ENCODE measurements around the gene SNX20.
A peak's percentile ranks its signal among the peaks of the same experiment; 100 is the strongest.

SNX20 gene

GRCh38 chr16:50702725-50703124, 21.6 kb upstream of the SNX20 start:
- DNase-seq, result no peak

DNA sequence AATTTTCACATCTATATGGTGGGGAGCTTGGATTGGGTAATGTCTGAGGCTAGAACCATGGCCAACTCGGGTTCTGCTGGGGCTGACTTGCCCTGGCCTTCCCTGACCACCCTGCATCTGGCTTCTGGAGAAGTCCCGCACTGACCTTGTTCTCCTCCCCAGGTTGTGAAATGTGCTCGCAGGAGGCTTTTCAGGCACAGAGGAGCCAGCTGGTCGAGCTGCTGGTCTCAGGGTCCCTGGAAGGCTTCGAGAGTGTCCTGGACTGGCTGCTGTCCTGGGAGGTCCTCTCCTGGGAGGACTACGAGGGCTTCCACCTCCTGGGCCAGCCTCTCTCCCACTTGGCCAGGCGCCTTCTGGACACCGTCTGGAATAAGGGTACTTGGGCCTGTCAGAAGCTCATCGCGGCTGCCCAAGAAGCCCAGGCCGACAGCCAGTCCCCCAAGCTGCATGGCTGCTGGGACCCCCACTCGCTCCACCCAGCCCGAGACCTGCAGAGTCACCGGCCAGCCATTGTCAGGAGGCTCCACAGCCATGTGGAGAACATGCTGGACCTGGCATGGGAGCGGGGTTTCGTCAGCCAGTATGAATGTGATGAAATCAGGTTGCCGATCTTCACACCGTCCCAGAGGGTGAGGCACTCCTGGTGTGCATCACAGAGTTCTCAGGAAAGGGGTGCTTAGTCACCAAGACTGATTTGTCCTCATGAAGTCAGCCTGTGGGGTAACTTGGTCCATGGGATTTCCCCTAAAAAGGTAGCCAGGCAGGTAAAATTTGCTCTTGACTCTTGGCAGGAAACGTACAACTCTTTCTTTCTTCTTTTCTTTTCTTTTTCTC, 18.4 kb upstream of the SNX20 start:
- DNase-seq, result peak; percentile 76

DNA sequence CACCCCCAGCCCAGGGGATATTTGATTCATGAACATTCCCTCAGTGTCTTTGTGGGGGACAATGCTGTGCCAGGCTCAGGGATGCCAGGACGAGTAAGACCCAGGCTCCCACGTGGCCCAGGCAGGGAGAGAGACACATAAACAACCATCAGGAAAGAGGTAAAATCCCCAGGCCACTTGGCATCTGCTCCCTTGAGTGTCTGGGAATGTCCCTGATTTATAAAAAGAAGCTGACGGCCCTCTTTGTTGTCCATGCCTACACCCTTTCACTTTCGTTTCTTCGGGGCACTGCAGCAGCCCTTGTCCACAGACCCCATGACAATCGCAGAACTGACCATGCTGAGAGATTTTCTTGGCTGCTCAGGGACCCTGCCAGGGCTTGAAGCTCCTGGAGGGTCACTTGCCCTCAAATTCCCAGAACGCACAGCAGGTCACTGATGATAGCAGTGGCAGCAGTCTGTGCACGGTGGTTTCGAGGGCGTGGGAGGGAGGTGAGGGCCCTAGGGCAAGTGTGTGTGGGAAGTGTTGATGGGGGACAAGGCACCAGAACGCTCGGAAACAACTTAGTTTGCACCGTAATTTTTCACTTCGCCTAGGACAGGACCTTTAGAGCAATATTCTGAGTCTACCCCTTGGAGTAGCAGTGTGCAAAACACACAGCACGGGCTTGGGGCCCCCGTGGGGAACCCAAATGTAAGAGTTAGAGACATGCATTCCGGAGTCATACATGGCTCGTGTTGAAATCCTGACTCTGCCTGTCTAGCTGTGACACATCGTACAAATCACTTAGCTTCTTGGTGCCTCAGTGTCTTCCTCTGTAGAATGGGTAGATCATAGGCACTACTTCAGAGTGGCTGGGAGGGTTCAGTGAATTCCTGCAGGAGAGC, 17.0 kb upstream of the SNX20 start:
- peak; percentile 55 for DNase-seq

- DNase-seq, result no peak
Observed at GRCh38 chr16:50697421-50697715, 16.3 kb upstream of the SNX20 start.

DNA sequence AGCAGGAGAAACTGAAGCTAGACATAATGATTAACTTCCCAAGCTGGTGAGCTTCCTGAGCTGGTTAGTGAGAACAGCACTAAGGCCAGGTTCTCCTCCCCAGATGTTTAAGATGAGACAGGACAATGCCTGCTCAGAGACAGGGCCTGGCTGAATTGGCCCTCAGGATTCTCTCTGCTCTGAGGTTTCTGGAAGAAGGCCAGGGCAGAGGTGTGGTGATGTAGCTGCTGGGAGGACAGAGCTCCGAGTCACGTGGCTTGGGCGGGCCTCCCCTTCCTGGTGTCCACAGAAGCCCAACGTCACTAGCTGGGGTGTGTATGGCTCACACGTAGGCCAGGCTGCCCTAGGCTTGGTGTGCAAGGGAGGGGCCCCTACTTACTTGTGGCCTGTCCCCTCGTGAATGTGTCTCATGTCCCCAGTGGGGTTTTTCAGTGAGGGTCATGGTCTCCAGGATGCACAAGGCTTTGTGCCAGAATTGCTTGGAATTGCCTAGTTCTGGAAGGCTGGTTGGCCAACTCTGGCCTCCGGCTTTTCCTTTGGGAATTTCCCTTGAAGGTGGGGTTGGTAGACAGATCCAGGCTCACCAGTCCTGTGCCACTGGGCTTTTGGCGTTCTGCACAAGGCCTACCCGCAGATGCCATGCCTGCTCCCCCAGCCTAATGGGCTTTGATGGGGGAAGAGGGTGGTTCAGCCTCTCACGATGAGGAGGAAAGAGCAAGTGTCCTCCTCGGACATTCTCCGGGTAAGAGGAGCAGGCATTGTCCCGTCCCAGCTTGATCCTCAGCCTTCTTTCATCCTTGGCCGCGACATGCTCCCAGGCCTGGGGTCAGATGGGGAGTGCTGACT, 15.7 kb upstream of the SNX20 start:
- peak; percentile 70 for DNase-seq

GRCh38 chr16:50696126-50696525, 15.0 kb upstream of the SNX20 start:
- no peak for DNase-seq

DNA sequence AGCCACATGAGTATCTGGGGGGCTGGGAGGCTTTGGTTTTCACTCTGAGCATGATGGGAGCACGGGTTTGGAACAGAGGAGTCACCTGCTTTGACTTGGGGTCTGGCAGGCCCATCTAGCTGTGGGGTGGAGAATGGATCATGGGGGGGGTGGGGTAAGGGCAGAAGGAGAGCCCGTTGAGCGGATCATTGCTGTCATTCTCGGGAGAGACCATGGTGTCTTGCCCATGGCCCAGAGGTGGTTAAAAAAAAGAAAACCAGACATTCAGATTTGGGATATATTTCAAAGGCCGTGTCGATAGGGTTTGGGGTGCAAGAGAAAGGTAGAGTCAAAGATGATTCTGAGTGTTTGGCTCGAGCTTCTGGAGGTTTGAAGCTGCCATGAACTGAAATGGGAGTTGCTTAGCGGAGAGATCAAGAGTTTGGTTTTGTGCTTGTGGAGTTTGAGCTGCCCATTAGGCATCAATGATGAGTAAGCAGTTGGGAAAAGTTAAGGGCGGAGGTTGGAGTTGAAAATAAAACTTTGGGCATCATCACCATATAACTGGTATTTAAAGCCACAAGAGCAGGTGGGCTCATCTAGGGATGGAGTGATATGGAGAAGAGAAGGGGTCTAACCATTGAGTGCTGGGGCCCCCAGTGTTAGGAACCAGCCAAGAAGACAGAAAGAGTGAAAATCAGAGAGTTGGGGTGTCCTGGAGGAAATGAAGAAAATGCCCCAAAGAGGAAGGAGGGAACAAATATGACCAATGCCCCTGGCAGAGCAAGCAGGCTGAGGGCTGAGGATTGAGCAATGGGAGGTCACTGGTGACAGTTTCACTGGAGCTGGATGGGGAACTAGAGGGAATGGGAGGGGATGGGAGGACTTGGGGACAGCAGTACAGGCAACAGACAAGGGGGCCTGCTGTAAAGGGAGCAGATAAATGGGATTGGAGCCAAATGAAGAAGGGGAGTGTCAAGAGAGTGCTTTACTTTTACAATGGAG, 14.2 kb upstream of the SNX20 start:
- DNase-seq, result no peak

DNA sequence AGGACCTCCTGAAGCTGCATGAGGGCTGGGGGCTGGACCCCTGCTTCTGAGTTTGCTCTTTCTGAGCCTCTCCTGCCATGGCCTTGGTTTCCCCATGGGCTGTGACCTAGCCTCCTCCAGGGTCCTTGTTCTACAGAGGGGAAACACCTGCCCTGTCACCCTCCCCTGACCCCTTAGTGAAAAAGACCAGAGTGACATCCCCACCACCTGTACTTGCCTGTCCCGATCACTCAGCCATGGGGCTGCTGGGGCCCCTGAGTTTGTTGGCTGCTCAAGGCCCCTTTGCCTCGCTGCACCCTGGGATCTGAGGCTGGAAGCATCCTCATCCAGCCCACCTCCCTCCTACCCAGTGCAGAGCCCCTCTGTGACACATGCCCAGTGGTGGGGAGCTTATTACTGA, 13.1 kb upstream of the SNX20 start:
- no peak for DNase-seq

DNA sequence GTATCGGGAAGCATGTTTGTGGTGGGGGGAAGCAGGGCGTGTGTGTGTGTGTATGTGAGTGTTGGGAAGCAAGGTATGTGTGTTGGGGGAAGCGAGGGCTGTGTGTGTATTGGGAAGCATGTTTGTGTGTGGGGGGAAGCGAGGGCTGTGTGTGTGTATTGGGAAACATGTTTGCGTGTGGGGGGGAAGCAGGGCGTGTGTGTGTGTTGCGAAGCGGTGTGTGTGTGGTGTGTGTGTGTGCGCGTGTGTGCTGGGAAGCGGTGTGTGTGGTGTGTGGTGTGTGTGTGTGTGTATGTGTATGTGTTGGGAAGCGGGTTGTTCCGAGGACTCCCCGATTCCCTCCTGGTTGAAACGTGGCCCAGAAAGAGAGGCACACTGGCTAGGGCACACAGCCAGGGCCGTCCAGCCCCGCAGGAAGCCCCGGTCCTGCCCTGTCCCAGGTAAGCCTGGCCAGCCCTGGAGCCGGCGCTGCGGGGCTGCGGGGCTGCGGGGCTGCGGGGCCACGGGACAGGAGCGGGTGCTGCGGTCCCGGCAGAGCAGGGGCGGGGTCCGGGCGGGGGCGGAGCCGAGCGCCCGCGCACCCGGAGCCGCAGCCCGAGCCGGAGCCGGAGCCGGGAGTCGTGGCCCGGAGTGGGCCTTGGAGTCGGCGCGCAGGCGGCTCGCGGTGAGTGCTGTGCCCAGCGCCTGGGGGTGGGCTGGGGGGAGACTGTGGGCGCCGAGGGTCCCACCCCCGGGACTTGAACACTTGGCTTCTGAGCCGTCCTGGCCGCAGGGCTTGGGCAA, 12.1 kb upstream of the SNX20 start, which contains the start of gene NOD2:
Gene NOD2, plus strand, starts transcription at position 608 of the 783 bp plus-strand sequence. CDS start 5,890 bp downstream, outside the sequence.
- peak; percentile 38 for DNase-seq

DNA sequence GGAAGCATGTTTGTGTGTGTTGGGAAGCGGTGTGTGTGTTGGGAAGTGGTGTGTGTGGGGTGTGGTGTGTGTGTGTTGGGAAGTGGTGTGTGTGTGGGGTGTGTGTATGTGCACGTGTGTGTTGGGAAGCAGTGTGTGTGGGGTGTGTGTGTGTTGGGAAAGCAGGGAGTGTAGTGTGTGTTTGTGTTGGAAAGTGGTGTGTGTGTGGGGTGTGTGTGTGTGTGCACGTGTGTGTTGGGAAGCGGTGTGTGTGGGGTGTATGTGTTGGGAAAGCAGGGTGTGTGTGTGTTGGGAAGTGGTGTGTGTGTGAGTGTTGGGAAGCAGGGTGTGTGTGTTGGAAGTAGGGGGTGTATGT, 11.5 kb upstream of the SNX20 start:
- no peak for DNase-seq

DNA sequence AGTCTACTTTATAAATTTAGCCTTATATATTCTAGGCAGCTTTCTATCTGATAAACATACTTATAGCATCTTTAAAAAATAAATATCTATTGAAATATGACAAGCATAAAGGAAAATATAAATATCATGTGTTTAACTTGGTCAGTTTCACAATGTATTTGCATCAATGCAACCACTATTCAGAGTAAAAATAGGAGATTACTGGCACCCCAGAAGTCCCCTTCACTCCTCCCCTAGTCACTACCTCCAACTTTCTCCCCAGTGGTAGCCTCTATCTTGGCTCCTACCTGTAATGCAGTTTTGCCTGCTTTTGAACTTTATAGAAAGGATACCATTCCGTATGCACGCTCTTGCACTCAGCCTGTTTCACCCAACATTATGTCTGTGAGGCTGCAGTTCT, 9.1 kb upstream of the SNX20 start:
- no peak for DNase-seq

GRCh38 chr16:50688867-50689266, 7.8 kb upstream of the SNX20 start:
- DNase-seq, result no peak

GRCh38 chr16:50688083-50688482, 7.0 kb upstream of the SNX20 start:
- DNase-seq, result no peak

GRCh38 chr16:50685462-50686063, 4.5 kb upstream of the SNX20 start:
- DNase-seq, result no peak

GRCh38 chr16:50684823-50685461, 3.8 kb upstream of the SNX20 start:
- DNase-seq, result peak; percentile 70

DNA sequence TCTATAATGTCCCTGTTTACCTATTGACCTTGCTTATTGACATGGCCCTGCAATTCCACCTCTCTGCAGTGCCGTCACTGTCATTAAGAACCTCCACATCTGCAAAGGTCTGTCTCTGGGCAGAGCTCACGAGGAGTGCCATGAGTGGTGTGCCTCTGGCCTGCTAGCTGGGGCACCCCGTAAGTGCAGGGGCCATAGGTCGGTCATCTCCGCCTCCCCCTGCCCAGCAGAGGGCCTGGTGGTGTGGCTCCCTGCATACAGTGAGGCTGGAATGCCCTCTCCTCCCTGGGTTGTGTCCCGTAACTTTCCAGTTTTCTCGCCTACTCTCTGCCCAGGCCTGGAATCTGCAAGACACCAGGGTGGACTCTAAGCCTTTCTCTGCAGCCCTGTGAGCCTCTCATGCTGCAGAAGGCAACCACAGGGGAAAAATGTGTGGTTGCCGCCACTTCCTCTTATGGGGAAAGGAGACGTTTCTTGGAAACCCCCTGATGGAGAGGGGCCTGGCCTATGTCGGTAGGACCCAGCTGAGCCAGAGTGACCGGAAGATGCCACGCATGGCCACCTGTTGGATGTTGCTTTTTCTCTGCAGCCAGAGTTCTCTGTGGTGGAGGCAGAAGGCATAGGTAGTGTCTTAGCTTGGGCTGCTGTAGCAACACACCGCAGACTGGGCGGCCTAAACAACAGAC, 2.7 kb upstream of the SNX20 start:
- peak; percentile 86 for DNase-seq

DNA sequence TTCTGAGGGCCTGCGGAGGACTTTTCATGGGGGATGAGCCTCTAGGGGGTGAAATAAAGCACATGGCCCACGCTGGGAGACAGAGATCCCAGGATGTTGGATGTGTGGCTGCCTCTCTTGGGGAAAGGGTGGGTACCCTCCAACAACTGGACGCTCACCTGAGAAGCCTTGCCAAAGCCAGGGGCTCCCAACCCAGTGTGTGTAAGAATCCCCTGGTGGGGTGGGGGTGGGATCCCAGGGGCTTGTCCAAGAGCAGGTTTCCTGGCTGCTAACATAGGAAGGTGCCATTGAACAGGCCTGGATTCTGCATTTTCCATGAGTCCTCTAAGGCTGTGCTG, 587 bp downstream of the SNX20 start:
- DNase-seq, result no peak

DNA sequence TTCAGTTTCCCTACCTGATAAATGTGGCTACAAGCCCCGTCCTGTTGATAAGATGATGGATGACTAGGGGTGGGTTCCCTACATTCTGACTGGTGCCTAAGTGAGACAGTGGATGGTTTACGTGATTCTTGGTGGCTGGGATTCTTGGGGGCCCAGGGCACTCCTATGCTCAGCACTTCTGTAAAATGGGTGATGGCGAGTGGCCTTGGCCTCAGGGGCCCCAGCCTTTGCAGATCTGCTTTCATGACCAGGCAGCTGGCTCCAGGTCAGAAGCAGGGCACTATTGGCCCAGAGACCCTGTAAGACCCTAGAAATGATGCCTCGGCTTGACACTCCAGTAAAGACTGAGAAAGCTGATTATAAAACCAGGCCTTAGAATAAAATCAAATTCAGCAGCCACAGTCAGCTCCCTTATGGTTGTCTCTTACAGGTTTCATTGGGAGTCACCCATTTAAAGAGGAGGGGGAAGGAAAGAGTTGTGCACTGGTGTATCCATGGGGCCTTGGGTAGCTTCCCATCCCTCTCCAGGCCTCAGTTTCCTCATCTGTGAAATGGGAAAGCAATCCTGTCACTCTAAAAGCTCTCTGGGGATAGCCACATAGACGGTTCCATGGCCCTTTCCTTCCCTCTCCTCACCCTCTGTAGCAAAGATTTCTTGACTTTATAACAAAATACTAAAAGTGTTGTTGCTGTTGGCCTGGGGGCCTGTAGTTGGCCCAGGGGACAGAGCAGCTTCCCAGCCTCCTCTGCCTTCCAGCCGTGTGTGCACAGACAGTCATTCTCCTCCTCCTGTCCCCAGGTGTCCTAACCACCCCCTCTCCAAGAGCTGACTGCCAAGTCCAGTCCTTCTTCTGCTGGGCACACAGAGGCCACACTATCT, 1.2 kb downstream of the SNX20 start:
- DNase-seq, result no peak

DNA sequence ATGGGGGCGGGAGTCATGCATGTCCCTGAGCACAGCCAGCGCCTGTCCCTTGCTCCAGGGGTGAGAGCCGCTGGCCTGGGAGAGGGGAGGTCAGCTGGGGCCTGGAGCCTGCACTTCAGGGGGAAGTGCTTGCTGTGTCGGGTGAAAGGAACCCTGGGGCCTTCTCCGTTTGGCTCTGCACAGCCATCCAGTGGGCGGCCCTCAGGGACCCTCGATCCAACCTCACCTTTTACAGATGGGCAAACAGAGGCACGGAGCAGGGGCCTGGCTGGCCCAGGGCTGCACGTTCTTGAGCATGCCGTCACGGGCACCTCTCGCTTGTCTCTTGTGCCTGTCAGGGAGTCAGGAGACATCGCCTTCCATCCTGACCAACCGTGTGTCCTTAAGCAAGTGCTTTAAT, 1.8 kb downstream of the SNX20 start:
- no peak for DNase-seq
